Thyroid gland (tissue), 4 donors: Measurements from ENCODE around the gene PTRH1.

Experiments used
- CTCF ChIP-seq, 6 experiments: fragments of 200-600 bp in 3 of 6; fragments of 450-650 bp in 3 of 6; sonication (generic) in 3 of 6; IDR thresholded peaks; one replicate each; pipeline ENCODE4 v1.5.1; 2016 to 2019; ENCODE audit warnings: antibody characterized with exemption in 6 of 6, mild to moderate bottlenecking in 2 of 6, inconsistent platforms in 1 of 6, moderate library complexity in 1 of 6
- POLR2A ChIP-seq, 2 donors: fragments of 450-650 bp; IDR thresholded peaks; one replicate each; pipeline ENCODE4 v1.6.1; 2017; ENCODE audit warnings: antibody characterized with exemption in 2 of 2, mild to moderate bottlenecking in 2 of 2, moderate library complexity in 1 of 2

- no peak for TF ChIP-seq CTCF (IDR thresholded peaks at IDR 0.05)
- no peak for TF ChIP-seq POLR2A (IDR thresholded peaks at IDR 0.05)
Measured at GRCh38 chr9:127758843-127759242, 43.4 kb upstream of the PTRH1 start.
